HFFc6 (cell line): ENCODE results near the gene ADAP1. TPM values are rescaled to one million over a fixed set of nuclear protein-coding genes. Genes with fewer than 3 reads are reported as not detected.
A peak's percentile ranks its signal among the peaks of the same experiment; 100 is the strongest.

ENCODE experiments used
- DNase-seq: peaks from one replicate; pipeline ENCODE4 v3.0.0-alpha.2; 2018
- H3K27ac Mint-ChIP-seq: 2 replicates; pipeline ENCODE4 v1.8.0; 2020; ENCODE audit warnings: mild to moderate bottlenecking, mixed read lengths
- H3K27me3 Mint-ChIP-seq: 2 replicates; pipeline ENCODE4 v1.8.0; 2021; ENCODE audit warnings: mild to moderate bottlenecking, moderate library complexity, mixed read lengths; ENCODE audit not compliant: insufficient read depth
- H3K36me3 Mint-ChIP-seq: 2 replicates; pipeline ENCODE4 v1.8.0; 2021; ENCODE audit warnings: low read depth, mixed read lengths
- H3K4me1 Mint-ChIP-seq: 2 replicates; pipeline ENCODE4 v1.8.0; 2020; ENCODE audit warnings: low read depth, mixed read lengths
- H3K4me3 Mint-ChIP-seq: 2 replicates; pipeline ENCODE4 v1.8.0; 2020; ENCODE audit warnings: mild to moderate bottlenecking, moderate library complexity, mixed read lengths
- H3K9me3 Mint-ChIP-seq: 2 replicates; pipeline ENCODE4 v1.8.0; 2020; ENCODE audit warnings: mild to moderate bottlenecking, mixed read lengths
- CTCF ChIP-seq: fragments of 200-600 bp; sonication (generic); IDR thresholded peaks from 2 replicates; pipeline ENCODE4 v1.5.0; 2021; ENCODE audit warnings: antibody characterized with exemption, mild to moderate bottlenecking
- total RNA-seq, 6 experiments: library from RNA; stranded (reverse); fragmentation: NEBNext Ultra II Directional; extraction: Animal tissue kit (Norgen Biotek cat#: 25700); gene quantifications; 2 replicates in 1 of 6; 3 replicates in 5 of 6; pipeline ENCODE4 v1.2.3, GENCODE V29; 2021

ADAP1 gene
- total RNA-seq, 6 experiments from 2014 or later: 0.64 to 1.1 (median 0.90) TPM

- no peak overlapping the region for H3K4me3 Mint-ChIP-seq
- H3K27ac Mint-ChIP-seq: no peak overlapping the region
- peaks cover 8% of the 10 kb centered on the region; the same call in 1 of the 2 replicates for H3K27me3 Mint-ChIP-seq
- H3K36me3 Mint-ChIP-seq: no peaks in the 10 kb centered on the region
- no peaks in the 10 kb centered on the region for H3K4me1 Mint-ChIP-seq
- H3K9me3 Mint-ChIP-seq: no peaks in the 10 kb centered on the region
- DNase-seq: no peak
- no peak for TF ChIP-seq CTCF
These were observed 34.6 kb upstream of the ADAP1 start for GRCh38 chr7:988963-989529.

- no peak for DNase-seq
- Mint-ChIP-seq H3K4me3 (no peak overlapping the region), H3K27me3 (peaks cover 8% of the 10 kb centered on the region; the same call in 1 of the 2 replicates), H3K4me1 (no peaks in the 10 kb centered on the region), H3K9me3 (no peaks in the 10 kb centered on the region), H3K27ac (no peak overlapping the region), H3K36me3 (no peaks in the 10 kb centered on the region)
- TF ChIP-seq CTCF: no peak
These were observed 34.0 kb upstream of the ADAP1 start for GRCh38 chr7:988426-988911.

- Mint-ChIP-seq H3K36me3 (no peaks in the 10 kb centered on the region), H3K27me3 (peaks cover 3% of the 10 kb centered on the region; the same call in 1 of the 2 replicates), H3K4me3 (no peak overlapping the region), H3K27ac (no peak overlapping the region), H3K4me1 (no peaks in the 10 kb centered on the region), H3K9me3 (no peaks in the 10 kb centered on the region)
- TF ChIP-seq CTCF: no peak
- no peak for DNase-seq
These were observed 33.4 kb upstream of the ADAP1 start for GRCh38 chr7:987909-988308.

- Mint-ChIP-seq H3K4me1 (no peaks in the 10 kb centered on the region), H3K36me3 (no peaks in the 10 kb centered on the region), H3K27me3 (0 out of 2 replicates have a peak, but pooled peaks cover 2% of the 10 kb centered on the region), H3K9me3 (no peaks in the 10 kb centered on the region), H3K4me3 (no peak overlapping the region), H3K27ac (no peak overlapping the region)
- no peak for TF ChIP-seq CTCF
- DNase-seq: no peak
These were observed 32.6 kb upstream of the ADAP1 start for GRCh38 chr7:986766-987751.

- TF ChIP-seq CTCF: no peak
These were observed 31.6 kb upstream of the ADAP1 start for GRCh38 chr7:985915-986741.

More at GRCh38 chr7:985915-986741, 31.6 kb upstream of the ADAP1 start:
- Mint-ChIP-seq H3K36me3 (no peaks in the 10 kb centered on the region), H3K4me3 (no peak overlapping the region; the same call in 1 of the 2 replicates), H3K4me1 (no peaks in the 10 kb centered on the region), H3K27ac (no peak overlapping the region), H3K9me3 (no peaks in the 10 kb centered on the region), H3K27me3 (peaks cover 5% of the 10 kb centered on the region; the same call in 1 of the 2 replicates)
- peak; percentile 39 for DNase-seq
